H9 (cell line): ENCODE measurements around the gene CEACAM16. TPM values are rescaled to one million over a fixed set of nuclear protein-coding genes. Genes with fewer than 3 reads are reported as not detected.
A peak's percentile ranks its signal among the peaks of the same experiment; 100 is the strongest.

Experiments used
- DNase-seq: peaks from one replicate; pipeline ENCODE4 v3.0.0-alpha.2; 2017
- H2AFZ ChIP-seq: one replicate; pipeline ENCODE4 v1.6.1; 2013; ENCODE audit warnings: mild to moderate bottlenecking, low read length, control low read depth, moderate library complexity
- H2AK5ac ChIP-seq: 2 replicates; pipeline ENCODE4 v1.6.1; 2013; ENCODE audit warnings: low read length, control low read depth, mixed read lengths; ENCODE audit not compliant: insufficient read length
- H2BK120ac ChIP-seq: one replicate; pipeline ENCODE4 v1.6.1; 2013; ENCODE audit warnings: low read depth, mild to moderate bottlenecking, low read length, control low read depth, inconsistent platforms; ENCODE audit not compliant: poor library complexity, severe bottlenecking
- H2BK12ac ChIP-seq: 2 replicates; pipeline ENCODE4 v1.6.1; 2013; ENCODE audit warnings: low read length, control low read depth, mixed read lengths, low read depth; ENCODE audit not compliant: insufficient read length
- H2BK15ac ChIP-seq: 2 replicates; pipeline ENCODE4 v1.6.1; 2013; ENCODE audit warnings: low read depth, low read length, control low read depth
- H2BK20ac ChIP-seq: one replicate; pipeline ENCODE4 v1.6.1; 2013; ENCODE audit warnings: low read depth, mild to moderate bottlenecking, low read length, control low read depth, inconsistent platforms; ENCODE audit not compliant: poor library complexity, severe bottlenecking
- H2BK5ac ChIP-seq: 2 replicates; pipeline ENCODE4 v1.6.1; 2013; ENCODE audit warnings: low read length, control low read depth, mixed read lengths; ENCODE audit not compliant: insufficient read length
- H3K14ac ChIP-seq: 2 replicates; pipeline ENCODE4 v1.6.1; 2013; ENCODE audit warnings: low read length, control low read depth; ENCODE audit not compliant: insufficient read depth
- H3K18ac ChIP-seq: 2 replicates; pipeline ENCODE4 v1.6.1; 2013; ENCODE audit warnings: low read depth, mild to moderate bottlenecking, mixed read lengths, low read length, control low read depth; ENCODE audit not compliant: insufficient read length
- H3K23ac ChIP-seq: 2 replicates; pipeline ENCODE4 v1.6.1; 2013; ENCODE audit warnings: low read length, control low read depth, mixed read lengths, low read depth; ENCODE audit not compliant: insufficient read length
- H3K23me2 ChIP-seq: 2 replicates; pipeline ENCODE4 v1.6.1; 2013; ENCODE audit warnings: low read depth, mild to moderate bottlenecking, mixed read lengths, low read length, control low read depth; ENCODE audit not compliant: insufficient read length, poor library complexity, severe bottlenecking
- H3K27ac ChIP-seq: 2 replicates; pipeline ENCODE4 v1.5.1; 2013; ENCODE audit warnings: low read length, control low read depth, mixed read lengths, low read depth; ENCODE audit not compliant: insufficient read length
- H3K27me3 ChIP-seq: 2 replicates; pipeline ENCODE4 v1.6.1; 2013; ENCODE audit warnings: low read length, control low read depth, inconsistent platforms; ENCODE audit not compliant: insufficient read depth
- H3K4ac ChIP-seq: 2 replicates; pipeline ENCODE4 v1.6.1; 2013; ENCODE audit warnings: low read depth, mild to moderate bottlenecking, control low read depth, inconsistent platforms, low read length, moderate library complexity
- H3K4me1 ChIP-seq: 2 replicates; pipeline ENCODE4 v1.6.1; 2013; ENCODE audit warnings: low read length, control low read depth, inconsistent platforms; ENCODE audit not compliant: insufficient read depth
- H3K4me2 ChIP-seq: 2 replicates; pipeline ENCODE4 v1.6.1; 2013; ENCODE audit warnings: low read length, control low read depth, mixed read lengths; ENCODE audit not compliant: insufficient read length, insufficient read depth
- H3K56ac ChIP-seq: 2 replicates; pipeline ENCODE4 v1.6.1; 2013; ENCODE audit warnings: low read depth, mild to moderate bottlenecking, mixed read lengths, low read length, control low read depth; ENCODE audit not compliant: insufficient read length
- H3K79me1 ChIP-seq: 2 replicates; pipeline ENCODE4 v1.6.1; 2013; ENCODE audit warnings: low read depth, mild to moderate bottlenecking, moderate library complexity, low read length, control low read depth, inconsistent platforms; ENCODE audit not compliant: insufficient read depth, poor library complexity, severe bottlenecking
- H3K79me2 ChIP-seq: 2 replicates; pipeline ENCODE4 v1.6.1; 2013; ENCODE audit warnings: low read length, control low read depth, inconsistent platforms; ENCODE audit not compliant: insufficient read depth
- H3K9ac ChIP-seq: 2 replicates; pipeline ENCODE4 v1.6.1; 2013; ENCODE audit warnings: low read length, control low read depth, mixed read lengths; ENCODE audit not compliant: insufficient read length; ENCODE audit errors: extremely low read depth
- H3K9me3 ChIP-seq: one replicate; pipeline ENCODE4 v1.6.1; 2013; ENCODE audit warnings: low read depth, low read length, inconsistent platforms; ENCODE audit not compliant: control insufficient read depth
- H3T11ph ChIP-seq: one replicate; pipeline ENCODE4 v1.6.1; 2013; ENCODE audit warnings: mild to moderate bottlenecking, low read length, control low read depth, inconsistent platforms
- H4K20me1 ChIP-seq: one replicate; pipeline ENCODE4 v1.6.1; 2013; ENCODE audit not compliant: control insufficient read depth, insufficient read length, insufficient read depth
- H4K5ac ChIP-seq: 2 replicates; pipeline ENCODE4 v1.6.1; 2013; ENCODE audit warnings: low read depth, mild to moderate bottlenecking, mixed read lengths, low read length, control low read depth; ENCODE audit not compliant: insufficient read length
- H4K8ac ChIP-seq: replicated peaks from 2 replicates; pipeline ENCODE4 v1.6.1; 2013; ENCODE audit warnings: low read length, control low read depth, mixed read lengths, low read depth; ENCODE audit not compliant: insufficient read length
- H4K91ac ChIP-seq: 2 replicates; pipeline ENCODE4 v1.6.1; 2013; ENCODE audit warnings: low read depth, mild to moderate bottlenecking, moderate library complexity, mixed read lengths, low read length, control low read depth; ENCODE audit not compliant: insufficient read length
- H3K27ac Mint-ChIP-seq, 3 experiments: 2 replicates in 2 of 3; 3 replicates in 1 of 3; pipeline ENCODE4 v1.8.0; 2020 to 2021; ENCODE audit warnings: mixed read lengths in 3 of 3, mild to moderate bottlenecking in 1 of 3, moderate library complexity in 1 of 3
- H3K27me3 Mint-ChIP-seq: 2 replicates; pipeline ENCODE4 v1.8.0; 2021; ENCODE audit warnings: low read depth, mild to moderate bottlenecking, moderate library complexity, mixed read lengths
- H3K36me3 Mint-ChIP-seq, 3 experiments: 2 replicates in 2 of 3; 3 replicates in 1 of 3; pipeline ENCODE4 v1.8.0; 2020 to 2021; ENCODE audit warnings: low read depth in 3 of 3, mixed read lengths in 3 of 3; ENCODE audit not compliant: insufficient read depth in 1 of 3
- H3K4me1 Mint-ChIP-seq, 2 experiments: 2 replicates each; pipeline ENCODE4 v1.8.0; 2020; ENCODE audit warnings: mixed read lengths in 2 of 2
- H3K4me3 Mint-ChIP-seq, 2 experiments: 2 replicates in 1 of 2; 3 replicates in 1 of 2; pipeline ENCODE4 v1.8.0; 2020 to 2021; ENCODE audit warnings: mild to moderate bottlenecking in 2 of 2, mixed read lengths in 2 of 2, moderate library complexity in 1 of 2
- H3K9me3 Mint-ChIP-seq, 2 experiments: 2 replicates in 1 of 2; 3 replicates in 1 of 2; pipeline ENCODE4 v1.8.0; 2020; ENCODE audit warnings: mild to moderate bottlenecking in 2 of 2, mixed read lengths in 2 of 2, moderate library complexity in 1 of 2
- CTCF ChIP-seq: fragments of 200-600 bp; sonication (generic); conservative IDR thresholded peaks from 3 replicates; pipeline ENCODE4 v1.8.0; 2021; ENCODE audit warnings: antibody characterized with exemption, mild to moderate bottlenecking
- WGBS: extraction: QIAGEN DNeasy Blood & Tissue Kit; methylation state at CpG from one replicate; pipeline ENCODE4 v1.1.7; 2013; ENCODE audit warnings: missing lambda C conversion rate, low lambda C conversion rate, mixed read lengths; ENCODE audit not compliant: insufficient read length; ENCODE audit errors: extremely low coverage; 5-methylcytosine and 5-hydroxymethylcytosine counted together
- total RNA-seq: library from RNA; stranded (reverse); gene quantifications from 2 replicates; pipeline ENCODE4 v1.2.1, GENCODE V29; 2021

Gene CEACAM16
- total RNA-seq, 1 experiment from 2014 or later: not detected

GRCh38 chr19:44702551-44703176 is 3.7 kb downstream of the CEACAM16 start:
- Histone ChIP-seq H3T11ph (no peak overlapping the region), H4K5ac (no peak overlapping the region), H4K8ac (no peak overlapping the region), H3K4me2 (no peak overlapping the region), H3K4me1 (no peaks in the 10 kb centered on the region), H3K23me2 (no peaks in the 10 kb centered on the region), H2BK20ac (no peak overlapping the region), H3K9me3 (no peaks in the 10 kb centered on the region), H2BK15ac (no peak overlapping the region), H2AFZ (no peak overlapping the region), H2BK12ac (no peak overlapping the region), H3K14ac (no peak overlapping the region), H3K27ac (no peak overlapping the region), H3K4ac (no peak overlapping the region), H3K18ac (no peak overlapping the region), H3K23ac (no peak overlapping the region), H4K20me1 (no peaks in the 10 kb centered on the region), H3K27me3 (no peaks in the 10 kb centered on the region), H3K9ac (no peak overlapping the region), H3K79me1 (no peaks in the 10 kb centered on the region), H4K91ac (no peak overlapping the region), H2AK5ac (no peak overlapping the region), H2BK120ac (no peak overlapping the region), H2BK5ac (no peak overlapping the region), H3K56ac (no peak overlapping the region), H3K79me2 (no peaks in the 10 kb centered on the region)
- Mint-ChIP-seq H3K27ac (peak overlapping the region in 1 of 3 experiments; percentile 44; a peak in 1 of 7 replicates), H3K36me3 (no peaks in the 10 kb centered on the region; a peak in 1 of 7 replicates), H3K27me3 (peaks cover 5% of the 10 kb centered on the region), H3K4me1 (peaks cover 0 to under 1% of the 10 kb centered on the region in 2 experiments; a peak in 1 of 4 replicates), H3K4me3 (no peak overlapping the region), H3K9me3 (no peaks in the 10 kb centered on the region)
- no peak for TF ChIP-seq CTCF
- WGBS: no CpG with 5 or more reads among the region's 17 CpGs
- DNase-seq: no peak
